GM12801 (cell line): Measurements from ENCODE around the gene GAL.

Experiments
- TF ChIP-seq, protein P1 (sequence below): IDR thresholded peaks from one replicate; pipeline ENCODE4 v1.5.1; 2011; ENCODE audit warnings: control low read depth; ENCODE audit not compliant: insufficient read length; ENCODE audit errors: extremely low read depth

The GAL gene

DNA sequence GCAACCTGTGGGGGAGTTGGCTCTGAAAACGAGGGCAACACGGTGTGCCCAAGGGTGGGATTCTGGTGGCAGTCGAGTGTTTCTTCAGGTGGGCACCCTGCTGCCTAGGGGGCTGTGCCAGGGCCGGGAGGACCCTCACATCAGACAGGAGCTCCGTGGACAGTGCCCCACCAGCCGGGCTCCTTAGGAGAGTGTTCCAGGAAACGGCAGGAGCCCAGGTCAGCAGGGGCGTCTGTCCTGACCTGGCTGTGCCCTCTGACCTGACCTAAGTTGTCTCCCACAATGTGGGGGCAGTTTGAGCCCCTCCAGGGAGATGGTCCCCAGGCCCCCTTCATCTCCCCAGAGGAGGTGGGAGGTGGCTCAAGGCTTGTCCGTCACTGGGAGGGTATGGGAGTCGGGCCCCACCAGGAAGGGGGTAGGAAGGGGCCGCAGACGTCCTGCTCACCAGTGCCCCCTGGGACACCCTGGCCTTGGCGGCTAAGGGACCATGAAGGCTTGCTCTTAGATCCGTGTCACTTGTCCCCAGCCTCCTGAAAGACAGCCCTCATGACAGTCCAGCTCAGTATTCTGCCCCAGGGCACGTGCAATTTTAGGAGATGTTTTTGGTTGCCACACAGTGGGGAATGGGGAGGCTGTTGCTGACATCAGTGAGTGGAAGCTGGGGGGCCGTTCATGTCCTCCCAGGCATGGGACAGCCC lies 32.2 kb upstream of the GAL start:
- TF ChIP-seq, protein P1, sequence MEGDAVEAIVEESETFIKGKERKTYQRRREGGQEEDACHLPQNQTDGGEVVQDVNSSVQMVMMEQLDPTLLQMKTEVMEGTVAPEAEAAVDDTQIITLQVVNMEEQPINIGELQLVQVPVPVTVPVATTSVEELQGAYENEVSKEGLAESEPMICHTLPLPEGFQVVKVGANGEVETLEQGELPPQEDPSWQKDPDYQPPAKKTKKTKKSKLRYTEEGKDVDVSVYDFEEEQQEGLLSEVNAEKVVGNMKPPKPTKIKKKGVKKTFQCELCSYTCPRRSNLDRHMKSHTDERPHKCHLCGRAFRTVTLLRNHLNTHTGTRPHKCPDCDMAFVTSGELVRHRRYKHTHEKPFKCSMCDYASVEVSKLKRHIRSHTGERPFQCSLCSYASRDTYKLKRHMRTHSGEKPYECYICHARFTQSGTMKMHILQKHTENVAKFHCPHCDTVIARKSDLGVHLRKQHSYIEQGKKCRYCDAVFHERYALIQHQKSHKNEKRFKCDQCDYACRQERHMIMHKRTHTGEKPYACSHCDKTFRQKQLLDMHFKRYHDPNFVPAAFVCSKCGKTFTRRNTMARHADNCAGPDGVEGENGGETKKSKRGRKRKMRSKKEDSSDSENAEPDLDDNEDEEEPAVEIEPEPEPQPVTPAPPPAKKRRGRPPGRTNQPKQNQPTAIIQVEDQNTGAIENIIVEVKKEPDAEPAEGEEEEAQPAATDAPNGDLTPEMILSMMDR = no peak

DNA sequence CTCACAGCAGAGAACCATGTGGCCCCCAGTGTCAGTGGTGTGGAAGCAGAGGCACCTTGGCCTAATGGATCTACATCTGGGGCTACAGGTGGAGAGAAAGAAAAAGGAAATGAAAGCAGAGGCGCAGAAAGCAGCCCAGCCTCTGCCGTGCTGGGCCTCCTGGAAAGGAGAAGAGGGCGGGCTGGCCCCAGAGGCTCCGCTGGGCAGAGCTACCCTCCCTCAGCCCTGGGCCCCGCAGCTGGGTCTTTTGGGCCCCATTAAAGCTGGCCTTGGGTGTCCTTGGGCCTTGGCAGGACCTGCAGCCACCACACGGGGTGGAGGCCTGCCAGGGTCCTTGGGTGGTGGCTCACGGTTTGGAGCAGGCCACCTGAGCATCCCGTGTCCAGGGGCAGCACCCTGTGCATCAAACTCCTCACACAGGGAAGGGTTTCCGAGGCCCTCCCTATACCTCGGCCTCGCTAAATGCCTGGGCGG lies 31.6 kb upstream of the GAL start:
- TF ChIP-seq, protein P1 = no peak

DNA sequence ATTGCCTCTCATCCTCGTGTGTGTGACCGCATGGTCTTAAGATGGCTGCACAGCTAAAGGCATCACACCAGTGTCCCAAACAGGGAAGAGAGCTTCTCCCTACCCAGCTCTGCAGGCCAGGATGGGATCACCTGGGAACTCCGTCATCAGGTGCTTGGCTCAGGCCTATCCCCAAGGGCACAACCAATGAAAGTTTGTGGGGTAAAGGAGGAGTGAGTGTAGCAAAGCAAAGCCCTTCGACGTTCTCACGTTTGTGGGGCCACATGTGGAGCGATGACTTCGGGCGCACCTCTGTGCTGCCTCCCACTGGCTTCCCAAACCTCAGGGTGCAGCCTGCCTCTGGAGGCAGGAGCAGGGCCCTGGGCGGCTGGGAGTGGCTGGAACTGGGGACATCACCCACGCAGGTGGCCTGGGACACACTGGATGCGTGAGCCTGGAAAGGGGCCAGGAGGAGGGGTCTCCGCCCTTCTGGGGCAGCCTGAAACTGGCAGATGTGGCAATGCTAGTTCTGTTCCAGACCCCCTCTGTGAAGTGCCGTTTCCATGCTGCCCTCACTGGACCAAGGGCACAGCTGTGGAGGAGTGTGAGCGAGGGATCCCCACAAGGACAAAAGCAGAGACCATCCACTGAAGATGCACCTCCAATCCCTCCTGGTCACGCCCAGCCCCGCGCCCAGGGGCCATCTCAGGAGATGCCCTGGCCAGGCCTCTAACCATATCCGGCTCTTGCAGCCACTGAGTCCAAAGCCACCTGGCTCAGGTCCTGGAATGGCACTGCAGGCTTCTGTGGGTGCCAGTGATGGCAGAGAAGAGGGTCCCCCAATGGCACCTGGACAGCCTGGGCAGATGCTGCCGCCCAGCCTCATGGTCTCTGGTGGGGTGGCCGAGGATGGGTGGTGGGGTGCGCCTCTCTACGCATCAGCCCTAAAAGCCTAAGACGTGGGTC lies 30.6 kb upstream of the GAL start:
- TF ChIP-seq, protein P1 = no peak

DNA sequence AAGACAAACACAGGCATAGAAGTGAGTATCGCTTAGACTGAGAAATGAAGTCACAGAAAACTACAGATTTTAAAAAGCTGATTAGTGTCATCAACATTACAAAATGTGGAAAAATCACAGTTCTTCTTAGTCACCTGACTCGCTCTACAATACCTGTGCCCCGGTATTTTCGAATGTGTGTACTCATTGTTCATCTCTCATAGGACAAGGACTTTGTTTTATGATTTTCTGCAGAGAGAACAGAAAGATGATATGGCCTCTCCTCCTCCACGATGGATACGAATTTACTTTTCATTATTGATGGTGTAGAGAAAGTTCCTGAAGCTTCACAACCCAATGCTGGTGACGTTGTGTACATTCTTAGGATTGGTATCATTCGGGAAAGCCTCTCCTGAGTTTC lies 29.4 kb upstream of the GAL start:
- TF ChIP-seq, protein P1 = no peak

DNA sequence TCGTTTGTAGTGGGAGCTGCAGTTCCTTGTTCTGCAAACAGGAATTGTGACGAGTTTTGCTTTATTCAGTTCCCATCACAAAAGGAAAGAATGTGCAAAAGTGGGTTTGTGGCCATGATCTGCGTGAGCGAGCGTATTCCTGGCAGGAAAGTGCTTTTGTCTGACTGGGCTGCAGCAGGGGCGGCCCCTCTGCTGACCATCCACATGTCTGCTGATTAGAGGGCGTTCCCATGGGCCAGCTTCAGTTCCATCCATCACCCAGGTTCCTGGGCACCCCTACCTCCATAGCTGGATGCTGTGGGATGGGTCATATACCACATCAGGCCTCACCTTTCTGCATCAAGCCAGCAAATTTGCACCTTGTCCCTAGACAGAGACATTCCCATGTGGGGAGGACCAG lies 28.9 kb upstream of the GAL start:
- TF ChIP-seq, protein P1 = no peak

DNA sequence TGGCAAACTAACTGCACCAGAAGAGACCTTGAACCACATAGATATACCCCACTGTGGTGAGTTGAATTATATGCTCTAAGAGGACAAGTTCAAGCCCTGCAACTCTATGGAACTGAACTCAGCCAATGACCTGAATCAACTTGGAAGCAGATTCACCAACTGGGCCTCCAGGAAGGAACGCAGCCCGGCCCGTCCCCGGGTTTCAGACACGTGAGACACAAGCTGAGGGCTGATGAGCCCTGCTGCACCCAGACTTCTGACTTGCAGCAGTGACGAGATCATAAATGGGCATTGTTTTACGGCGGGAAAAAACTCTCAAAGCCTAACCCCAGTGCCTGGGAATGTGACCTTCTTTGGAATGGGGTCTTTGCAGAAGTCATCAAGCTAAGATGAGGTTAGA lies 28.5 kb upstream of the GAL start:
- TF ChIP-seq, protein P1 = no peak

DNA sequence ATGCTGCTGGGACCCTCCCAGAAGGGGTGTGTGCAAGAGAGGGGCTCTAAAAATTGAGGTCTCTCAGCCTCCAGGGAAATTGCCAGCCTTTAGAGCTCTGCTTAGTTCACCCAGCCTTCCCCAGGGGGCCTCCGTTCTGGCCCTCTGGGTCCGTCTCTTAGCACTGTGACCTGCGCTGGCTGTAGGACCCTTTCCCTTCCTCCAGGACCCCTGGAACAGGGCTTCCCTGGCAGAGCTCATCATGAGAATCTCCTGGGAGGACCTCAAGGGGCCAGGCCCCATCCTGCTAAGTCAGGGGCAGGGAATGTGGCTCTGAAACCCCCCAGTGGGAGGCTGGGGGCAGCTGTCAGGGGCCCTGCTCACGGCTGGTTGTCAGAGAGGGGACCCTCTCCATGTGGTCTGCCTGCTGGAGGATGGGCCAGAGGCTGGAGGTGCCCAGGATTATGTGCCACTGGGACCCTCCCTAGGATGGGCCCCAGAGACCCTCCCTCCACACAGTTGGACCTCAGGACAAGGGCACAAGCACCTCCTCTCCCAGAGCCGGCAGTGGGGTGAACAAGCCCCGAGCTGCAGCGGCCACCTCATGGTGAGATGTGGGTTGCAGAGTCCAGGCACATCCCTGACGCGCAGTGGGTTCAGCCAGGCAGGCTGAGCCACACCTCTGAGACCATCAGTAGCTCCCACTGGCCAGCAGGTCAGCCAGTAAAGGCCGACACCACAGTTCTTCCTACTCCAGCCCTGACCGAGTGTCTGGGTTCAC lies 27.1 kb upstream of the GAL start:
- TF ChIP-seq, protein P1 = no peak
